ENCODE measurements around the gene TRIOBP.

Gene TRIOBP

DNA sequence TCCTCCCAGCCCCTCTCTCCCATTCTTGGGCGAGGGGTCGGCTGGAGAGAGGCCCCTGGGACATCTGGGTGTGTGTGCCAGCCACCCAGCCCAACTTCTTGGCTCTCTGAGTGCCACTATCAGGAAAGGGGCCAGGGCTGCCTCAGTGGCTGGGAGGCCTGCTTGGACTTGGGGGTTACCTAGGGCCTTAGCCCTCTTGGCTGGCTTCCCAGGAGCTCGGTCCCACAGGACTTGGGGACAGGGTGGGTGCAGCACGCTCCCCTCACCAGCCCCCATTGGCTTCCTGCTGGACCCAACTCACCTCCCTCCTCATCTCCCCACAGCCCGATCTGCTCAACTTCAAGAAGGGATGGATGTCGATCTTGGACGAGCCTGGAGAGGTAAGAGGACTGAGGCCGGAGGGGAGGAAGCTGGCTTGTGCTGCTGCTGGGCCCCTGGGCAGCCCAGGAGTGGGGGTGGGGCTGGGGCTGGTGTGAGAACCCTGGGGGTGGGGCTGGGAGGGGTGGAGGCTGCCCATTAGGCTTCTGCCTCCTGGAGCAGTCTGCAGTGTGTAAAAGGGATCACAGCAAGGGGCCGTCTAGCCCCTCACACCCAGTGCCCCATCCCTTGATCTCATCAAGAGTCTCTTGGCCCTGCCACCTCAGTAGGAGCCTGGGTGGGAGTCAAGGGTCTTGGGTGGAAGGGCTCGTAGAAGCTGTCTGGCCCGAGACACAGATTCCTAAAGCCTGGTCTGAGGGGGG is 54.8 kb downstream of the TRIOBP start:
- Histone ChIP-seq H3K4me1 (ENCODE audit: control insufficient read depth in 2 of 2, insufficient read depth in 2 of 2, low read length in 2 of 2) (peaks cover 53 to 54% of the 10 kb centered on the region in 2 donors), H3K9ac (ENCODE audit: low read depth in 1 of 2, low read length in 2 of 2) (peak overlapping the region; percentile 36 to 62), H3K36me3 (ENCODE audit: control insufficient read depth in 2 of 2, insufficient read depth in 2 of 2, low read length in 2 of 2) (peaks cover 13 to 25% of the 10 kb centered on the region in 2 donors), H3K4me3 (ENCODE audit: low read length in 2 of 2) (no peak overlapping the region), H3K9me3 (ENCODE audit: control insufficient read depth in 2 of 2, low read length in 2 of 2) (no peaks in the 10 kb centered on the region), H3K27ac (ENCODE audit: low read depth in 2 of 2, low read length in 2 of 2) (peak overlapping the region; percentile 85 to 86), H3K27me3 (ENCODE audit: control insufficient read depth in 2 of 2, insufficient read depth in 2 of 2, low read length in 2 of 2) (no peaks in the 10 kb centered on the region)

DNA sequence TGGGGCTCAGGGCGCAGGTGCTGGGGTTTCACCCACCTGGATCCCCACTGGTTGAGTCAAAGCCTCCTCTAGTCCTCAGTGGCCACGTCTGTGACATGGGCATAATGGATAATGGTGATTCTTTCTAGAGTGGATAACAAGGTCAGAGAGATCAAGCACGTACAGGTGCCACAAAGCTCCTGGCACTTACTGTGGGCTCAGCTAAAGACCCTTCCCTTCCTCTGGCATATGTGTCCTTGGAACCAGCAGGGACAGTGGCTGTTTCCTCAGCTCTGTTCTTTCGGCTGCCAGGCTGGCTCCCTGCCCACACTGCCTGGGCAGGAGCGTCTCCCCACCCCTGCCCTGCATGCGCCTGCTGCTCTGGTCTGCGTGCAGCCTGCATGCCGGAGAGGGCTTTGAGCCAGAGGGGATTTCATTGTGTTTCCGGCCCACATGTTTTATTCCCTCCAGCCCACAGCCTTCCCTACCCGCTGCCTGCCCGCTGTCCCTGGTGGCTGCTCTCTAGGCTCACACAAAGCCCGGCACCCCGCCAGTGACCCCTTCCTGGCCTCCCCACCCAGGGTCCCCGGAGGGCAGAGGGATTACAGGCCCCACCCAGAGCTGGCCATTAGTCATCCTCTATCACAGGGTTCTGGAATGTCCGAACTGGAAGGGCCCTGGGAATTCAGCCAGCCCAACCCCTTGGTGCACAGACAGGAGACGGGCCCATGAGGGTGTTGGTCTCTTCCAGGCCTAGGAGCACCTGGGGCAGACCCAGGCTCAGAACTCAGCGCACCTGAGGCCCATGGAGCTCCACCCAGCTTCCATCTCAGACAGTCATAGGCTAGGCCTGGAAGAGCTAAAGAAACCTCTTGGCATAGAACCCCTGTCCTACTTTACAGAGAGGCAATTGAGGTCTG is 55.6 kb downstream of the TRIOBP start:
- Histone ChIP-seq H3K27me3 (ENCODE audit: control insufficient read depth in 2 of 2, insufficient read depth in 2 of 2, low read length in 2 of 2) (no peaks in the 10 kb centered on the region), H3K4me1 (ENCODE audit: control insufficient read depth in 2 of 2, insufficient read depth in 2 of 2, low read length in 2 of 2) (peaks cover 47% of the 10 kb centered on the region in 2 donors), H3K9ac (ENCODE audit: low read depth in 1 of 2, low read length in 2 of 2) (peak overlapping the region; percentile 36 to 62), H3K36me3 (ENCODE audit: control insufficient read depth in 2 of 2, insufficient read depth in 2 of 2, low read length in 2 of 2) (peaks cover 21 to 33% of the 10 kb centered on the region in 2 donors), H3K9me3 (ENCODE audit: control insufficient read depth in 2 of 2, low read length in 2 of 2) (no peaks in the 10 kb centered on the region), H3K4me3 (ENCODE audit: low read length in 2 of 2) (peak overlapping the region in 1 of 2 donors; percentile 14), H3K27ac (ENCODE audit: low read depth in 2 of 2, low read length in 2 of 2) (peak overlapping the region; percentile 85 to 86)

DNA sequence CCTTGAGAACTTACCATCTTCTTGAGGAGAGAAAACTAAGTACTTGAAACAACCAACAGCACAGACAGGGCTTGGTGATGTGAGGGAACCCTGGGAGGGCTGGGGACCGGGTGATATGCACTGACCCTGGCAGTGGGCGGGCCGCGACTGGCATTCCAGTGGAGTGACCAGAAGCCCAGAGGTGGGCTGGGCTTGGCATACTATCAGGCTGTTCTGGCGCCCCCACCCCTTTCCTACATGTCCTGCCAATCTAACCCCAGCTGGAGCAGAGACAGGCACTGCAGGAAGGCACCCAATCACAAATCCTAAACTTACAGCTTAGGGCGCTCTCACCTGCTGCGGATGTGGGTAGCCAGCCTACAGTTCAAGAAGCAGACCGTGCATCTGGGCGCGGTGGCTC is 56.9 kb downstream of the TRIOBP start:
- H3K4me3 ChIP-seq (ENCODE audit: low read length in 2 of 2), result no peak overlapping the region
- H3K9me3 ChIP-seq (ENCODE audit: control insufficient read depth in 2 of 2, low read length in 2 of 2), result no peaks in the 10 kb centered on the region
- H3K4me1 ChIP-seq (ENCODE audit: control insufficient read depth in 2 of 2, insufficient read depth in 2 of 2, low read length in 2 of 2), result peaks cover 37 to 39% of the 10 kb centered on the region in 2 donors
- H3K27ac ChIP-seq (ENCODE audit: low read depth in 2 of 2, low read length in 2 of 2), result peak overlapping the region in 1 of 2 donors; percentile 35
- H3K36me3 ChIP-seq (ENCODE audit: control insufficient read depth in 2 of 2, insufficient read depth in 2 of 2, low read length in 2 of 2), result peaks cover 31 to 45% of the 10 kb centered on the region in 2 donors
- H3K27me3 ChIP-seq (ENCODE audit: control insufficient read depth in 2 of 2, insufficient read depth in 2 of 2, low read length in 2 of 2), result no peaks in the 10 kb centered on the region
- peak overlapping the region in 1 of 2 donors; percentile 62 for H3K9ac ChIP-seq (ENCODE audit: low read depth in 1 of 2, low read length in 2 of 2)

- Histone ChIP-seq H3K4me1 (ENCODE audit: control insufficient read depth in 2 of 2, insufficient read depth in 2 of 2, low read length in 2 of 2) (peaks cover 11 to 12% of the 10 kb centered on the region in 2 donors), H3K9me3 (ENCODE audit: control insufficient read depth in 2 of 2, low read length in 2 of 2) (no peaks in the 10 kb centered on the region), H3K27ac (ENCODE audit: low read depth in 2 of 2, low read length in 2 of 2) (no peak overlapping the region), H3K9ac (ENCODE audit: low read depth in 1 of 2, low read length in 2 of 2) (no peak overlapping the region), H3K4me3 (ENCODE audit: low read length in 2 of 2) (no peak overlapping the region), H3K36me3 (ENCODE audit: control insufficient read depth in 2 of 2, insufficient read depth in 2 of 2, low read length in 2 of 2) (peaks cover 50 to 59% of the 10 kb centered on the region in 2 donors), H3K27me3 (ENCODE audit: control insufficient read depth in 2 of 2, insufficient read depth in 2 of 2, low read length in 2 of 2) (no peaks in the 10 kb centered on the region)
Observed at GRCh38 chr22:37757663-37758062, 60.8 kb downstream of the TRIOBP start.

GRCh38 chr22:37758694-37759093 is 61.8 kb downstream of the TRIOBP start:
- no peak overlapping the region for H3K4me3 ChIP-seq (ENCODE audit: low read length in 2 of 2)
- H3K9ac ChIP-seq (ENCODE audit: low read depth in 1 of 2, low read length in 2 of 2), result no peak overlapping the region
- H3K27me3 ChIP-seq (ENCODE audit: control insufficient read depth in 2 of 2, insufficient read depth in 2 of 2, low read length in 2 of 2), result no peaks in the 10 kb centered on the region
- H3K36me3 ChIP-seq (ENCODE audit: control insufficient read depth in 2 of 2, insufficient read depth in 2 of 2, low read length in 2 of 2), result peaks cover 54 to 62% of the 10 kb centered on the region in 2 donors
- H3K27ac ChIP-seq (ENCODE audit: low read depth in 2 of 2, low read length in 2 of 2), result no peak overlapping the region
- H3K4me1 ChIP-seq (ENCODE audit: control insufficient read depth in 2 of 2, insufficient read depth in 2 of 2, low read length in 2 of 2), result peaks cover 2 to 3% of the 10 kb centered on the region in 2 donors
- H3K9me3 ChIP-seq (ENCODE audit: control insufficient read depth in 2 of 2, low read length in 2 of 2), result no peaks in the 10 kb centered on the region

DNA sequence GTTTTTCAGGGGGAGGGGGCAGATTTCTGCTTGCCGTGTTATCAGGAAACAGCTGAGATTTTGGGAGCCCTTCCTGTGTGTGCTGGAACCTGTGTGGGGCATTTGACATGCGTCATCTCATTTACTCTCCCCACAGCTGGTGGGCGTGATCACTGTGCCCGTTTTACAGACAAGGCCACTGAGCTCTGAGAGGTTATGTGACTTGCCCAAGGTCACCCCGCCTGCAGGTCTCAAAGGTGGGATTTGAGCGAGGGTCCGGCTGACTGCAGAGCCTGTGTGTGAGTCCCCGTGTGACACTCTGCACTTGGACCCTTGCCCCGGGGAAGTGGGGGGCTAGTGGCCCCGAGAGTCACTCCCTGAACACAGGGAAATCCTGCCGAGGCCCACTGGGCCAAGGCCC is 62.4 kb downstream of the TRIOBP start:
- Histone ChIP-seq H3K27me3 (ENCODE audit: control insufficient read depth in 2 of 2, insufficient read depth in 2 of 2, low read length in 2 of 2) (no peaks in the 10 kb centered on the region), H3K4me3 (ENCODE audit: low read length in 2 of 2) (no peak overlapping the region), H3K27ac (ENCODE audit: low read depth in 2 of 2, low read length in 2 of 2) (no peak overlapping the region), H3K9me3 (ENCODE audit: control insufficient read depth in 2 of 2, low read length in 2 of 2) (no peaks in the 10 kb centered on the region), H3K4me1 (ENCODE audit: control insufficient read depth in 2 of 2, insufficient read depth in 2 of 2, low read length in 2 of 2) (no peaks in the 10 kb centered on the region), H3K36me3 (ENCODE audit: control insufficient read depth in 2 of 2, insufficient read depth in 2 of 2, low read length in 2 of 2) (peaks cover 59 to 67% of the 10 kb centered on the region in 2 donors), H3K9ac (ENCODE audit: low read depth in 1 of 2, low read length in 2 of 2) (no peak overlapping the region)

DNA sequence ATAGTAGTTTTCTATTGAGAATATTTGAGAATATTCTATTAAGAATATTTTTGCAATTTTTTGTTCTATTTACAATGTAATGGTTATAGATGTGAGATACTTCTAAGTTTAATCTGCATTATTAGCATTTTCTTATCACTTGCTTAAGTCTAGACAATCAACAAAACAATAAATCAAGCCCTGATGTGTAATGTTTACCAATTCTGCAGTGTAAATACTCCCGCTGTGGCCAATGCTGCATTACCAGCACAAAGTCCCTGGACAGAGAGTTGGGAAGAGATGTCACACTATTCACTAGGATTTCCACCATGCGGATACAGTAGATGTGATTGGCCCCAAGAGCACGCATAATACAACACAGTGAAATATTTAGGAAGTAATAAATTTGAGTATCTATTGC is 63.3 kb downstream of the TRIOBP start:
- no peaks in the 10 kb centered on the region for H3K27me3 ChIP-seq (ENCODE audit: control insufficient read depth in 2 of 2, insufficient read depth in 2 of 2, low read length in 2 of 2)
- no peaks in the 10 kb centered on the region for H3K9me3 ChIP-seq (ENCODE audit: control insufficient read depth in 2 of 2, low read length in 2 of 2)
- no peak overlapping the region for H3K4me3 ChIP-seq (ENCODE audit: low read length in 2 of 2)
- H3K4me1 ChIP-seq (ENCODE audit: control insufficient read depth in 2 of 2, insufficient read depth in 2 of 2, low read length in 2 of 2), result no peaks in the 10 kb centered on the region
- H3K36me3 ChIP-seq (ENCODE audit: control insufficient read depth in 2 of 2, insufficient read depth in 2 of 2, low read length in 2 of 2), result peaks cover 61 to 63% of the 10 kb centered on the region in 2 donors
- H3K9ac ChIP-seq (ENCODE audit: low read depth in 1 of 2, low read length in 2 of 2), result no peak overlapping the region
- no peak overlapping the region for H3K27ac ChIP-seq (ENCODE audit: low read depth in 2 of 2, low read length in 2 of 2)

- Histone ChIP-seq H3K27ac (ENCODE audit: low read depth in 2 of 2, low read length in 2 of 2) (no peak overlapping the region), H3K9ac (ENCODE audit: low read depth in 1 of 2, low read length in 2 of 2) (no peak overlapping the region), H3K4me3 (ENCODE audit: low read length in 2 of 2) (no peak overlapping the region), H3K4me1 (ENCODE audit: control insufficient read depth in 2 of 2, insufficient read depth in 2 of 2, low read length in 2 of 2) (no peaks in the 10 kb centered on the region), H3K9me3 (ENCODE audit: control insufficient read depth in 2 of 2, low read length in 2 of 2) (no peaks in the 10 kb centered on the region), H3K27me3 (ENCODE audit: control insufficient read depth in 2 of 2, insufficient read depth in 2 of 2, low read length in 2 of 2) (no peaks in the 10 kb centered on the region), H3K36me3 (ENCODE audit: control insufficient read depth in 2 of 2, insufficient read depth in 2 of 2, low read length in 2 of 2) (peaks cover 45 to 58% of the 10 kb centered on the region in 2 donors)
Observed at GRCh38 chr22:37762389-37762836, 65.6 kb downstream of the TRIOBP start.

GRCh38 chr22:37763012-37763411 is 66.2 kb downstream of the TRIOBP start:
- H3K27me3 ChIP-seq (ENCODE audit: control insufficient read depth in 2 of 2, insufficient read depth in 2 of 2, low read length in 2 of 2), result no peaks in the 10 kb centered on the region
- H3K27ac ChIP-seq (ENCODE audit: low read depth in 2 of 2, low read length in 2 of 2), result no peak overlapping the region
- H3K36me3 ChIP-seq (ENCODE audit: control insufficient read depth in 2 of 2, insufficient read depth in 2 of 2, low read length in 2 of 2), result peaks cover 46 to 61% of the 10 kb centered on the region in 2 donors

DNA sequence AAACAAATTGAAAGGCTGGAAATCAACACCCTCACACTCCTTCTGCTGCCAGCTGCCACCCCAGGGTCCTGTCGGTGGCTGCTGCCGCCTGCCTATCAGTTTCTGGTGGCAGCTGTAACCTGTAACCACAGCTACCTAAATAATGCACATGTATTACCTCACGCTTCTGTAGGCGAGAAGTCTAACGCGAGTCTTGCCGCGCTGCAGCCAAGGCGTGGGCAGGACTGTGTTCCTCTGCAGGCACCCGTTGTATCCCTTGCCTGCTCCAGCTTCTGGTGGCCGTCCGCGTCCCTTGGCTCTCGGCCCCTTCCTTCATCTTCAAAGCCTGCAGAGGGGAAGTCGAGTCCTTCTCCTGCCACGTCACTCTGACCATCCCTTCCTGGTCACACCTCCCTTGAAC is 66.8 kb downstream of the TRIOBP start:
- Histone ChIP-seq H3K27me3 (ENCODE audit: control insufficient read depth in 2 of 2, insufficient read depth in 2 of 2, low read length in 2 of 2) (no peaks in the 10 kb centered on the region), H3K36me3 (ENCODE audit: control insufficient read depth in 2 of 2, insufficient read depth in 2 of 2, low read length in 2 of 2) (peaks cover 44 to 58% of the 10 kb centered on the region in 2 donors), H3K4me3 (ENCODE audit: low read length in 2 of 2) (no peak overlapping the region), H3K27ac (ENCODE audit: low read depth in 2 of 2, low read length in 2 of 2) (no peak overlapping the region), H3K4me1 (ENCODE audit: control insufficient read depth in 2 of 2, insufficient read depth in 2 of 2, low read length in 2 of 2) (no peaks in the 10 kb centered on the region), H3K9ac (ENCODE audit: low read depth in 1 of 2, low read length in 2 of 2) (no peak overlapping the region), H3K9me3 (ENCODE audit: control insufficient read depth in 2 of 2, low read length in 2 of 2) (no peaks in the 10 kb centered on the region)

More at GRCh38 chr22:37763012-37763411, 66.2 kb downstream of the TRIOBP start:
- H3K4me3 ChIP-seq (ENCODE audit: low read length in 2 of 2), result no peak overlapping the region
- no peaks in the 10 kb centered on the region for H3K9me3 ChIP-seq (ENCODE audit: control insufficient read depth in 2 of 2, low read length in 2 of 2)
- H3K9ac ChIP-seq (ENCODE audit: low read depth in 1 of 2, low read length in 2 of 2), result no peak overlapping the region
- no peaks in the 10 kb centered on the region for H3K4me1 ChIP-seq (ENCODE audit: control insufficient read depth in 2 of 2, insufficient read depth in 2 of 2, low read length in 2 of 2)
